GM12878 (cell line): ENCODE measurements around the gene SLC25A42.

Experiments
- BRCA1 ChIP-seq: IDR thresholded peaks from 2 replicates; pipeline ENCODE4 v1.6.1; 2011; ENCODE audit warnings: low read depth, low read length, improper control_type of control experiment
- CTCF ChIP-seq, 3 experiments: IDR thresholded peaks in 2 of 3; conservative IDR thresholded peaks in 1 of 3; 2 replicates each; pipeline ENCODE4 v1.5.1; 2011; ENCODE audit warnings: low read depth in 3 of 3, low read length in 3 of 3, mild to moderate bottlenecking in 3 of 3, control low read depth in 2 of 3, moderate library complexity in 2 of 3, inconsistent platforms in 1 of 3, mixed read lengths in 1 of 3; ENCODE audit not compliant: control insufficient read depth in 2 of 3, insufficient read depth in 1 of 3; ENCODE audit errors: extremely low read depth in 1 of 3
- FOXK2 ChIP-seq: fragments of 450-650 bp; IDR thresholded peaks from 2 replicates; pipeline ENCODE4 v1.6.1; 2017; ENCODE audit warnings: mild to moderate bottlenecking, moderate library complexity
- HDAC2 ChIP-seq: fragments of 200-600 bp; sonication (generic); IDR thresholded peaks from 2 replicates; pipeline ENCODE4 v1.6.1; 2017
- KLF5 ChIP-seq: fragments of 450-650 bp; IDR thresholded peaks from 2 replicates; pipeline ENCODE4 v1.6.1; 2014; ENCODE audit warnings: mild to moderate bottlenecking; ENCODE audit not compliant: partially characterized antibody
- POLR2AphosphoS5 ChIP-seq: IDR thresholded peaks from 2 replicates; pipeline ENCODE4 v1.6.1; 2011; ENCODE audit warnings: mild to moderate bottlenecking, low read length, inconsistent platforms
- RELB ChIP-seq: fragments of 450-650 bp; IDR thresholded peaks from 2 replicates; pipeline ENCODE4 v1.6.1; 2017; ENCODE audit warnings: low read depth, mild to moderate bottlenecking, moderate library complexity

- TF ChIP-seq CTCF (IDR thresholded peaks at IDR 0.05 in 2 of 3, conservative IDR thresholded peaks at IDR 0.05 in 1 of 3; ENCODE audit: control insufficient read depth in 2 of 3, extremely low read depth in 1 of 3, insufficient read depth in 1 of 3, low read depth in 3 of 3, low read length in 3 of 3) (no peak), KLF5 (no peak), HDAC2 (no peak), POLR2AphosphoS5 (no peak), BRCA1 (no peak), FOXK2 (no peak), RELB (no peak)
Measured at GRCh38 chr19:19139876-19140229, 76.1 kb downstream of the SLC25A42 start.
